ENCODE results near the gene DCK. TPM values are rescaled to one million over a fixed set of nuclear protein-coding genes. Genes with fewer than 3 reads are reported as not detected.
"Not testable (repeated sequence)": the region's sequence is repeated elsewhere in the genome, so short reads cannot be mapped to it uniquely, and the experiment has no call there.

DCK gene
- total RNA-seq, 1 donor from 2014 or later = 57.1 TPM

- Histone ChIP-seq H3K4me1 (peaks cover 4% of the 10 kb centered on the region), H3K4me3 (no peak overlapping the region), H3K4me2 (no peak overlapping the region), H4K20me1 (ENCODE audit: low read depth) (no peaks in the 10 kb centered on the region), H2AFZ (replicated peaks) (no peak overlapping the region), H3K36me3 (peaks cover 22% of the 10 kb centered on the region), H3F3A (ENCODE audit: low read depth) (no peaks in the 10 kb centered on the region), H3K79me2 (ENCODE audit: low read depth) (no peaks in the 10 kb centered on the region), H3K27me3 (no peaks in the 10 kb centered on the region), H3K9ac (no peak overlapping the region), H3K27ac (no peak overlapping the region), H3K9me3 (ENCODE audit: low read depth) (no peaks in the 10 kb centered on the region)
- no peak overlapping the region for H3K27ac Mint-ChIP-seq
- H3K9me3 Mint-ChIP-seq = no peaks in the 10 kb centered on the region
- peaks cover 33% of the 10 kb centered on the region for H3K36me3 Mint-ChIP-seq
- H3K4me3 Mint-ChIP-seq = no peak overlapping the region
- H3K27me3 Mint-ChIP-seq (ENCODE audit: insufficient read depth, low read depth) = peaks cover 5% of the 10 kb centered on the region
- DNase-seq (ENCODE audit: low spot score) = no peak
- no peak for TF ChIP-seq CTCF (IDR thresholded peaks at IDR 0.05)
- peaks cover 2% of the 10 kb centered on the region for H3K4me1 Mint-ChIP-seq
Observed at GRCh38 chr4:71027611-71028010, 34.2 kb downstream of the DCK start.

GRCh38 chr4:71029504-71029903 is 36.1 kb downstream of the DCK start:
- Mint-ChIP-seq H3K27me3 (ENCODE audit: insufficient read depth, low read depth) (peaks cover 5% of the 10 kb centered on the region), H3K4me1 (peaks cover 2% of the 10 kb centered on the region), H3K36me3 (peaks cover 23% of the 10 kb centered on the region), H3K9me3 (no peaks in the 10 kb centered on the region), H3K27ac (no peak overlapping the region), H3K4me3 (no peak overlapping the region)
- TF ChIP-seq EZH2 (IDR thresholded peaks at IDR 0.05) (no peak), CTCF (IDR thresholded peaks at IDR 0.05) (no peak), EZH2phosphoT487 (IDR thresholded peaks at IDR 0.05) (no peak)
- H4K20me1 ChIP-seq (ENCODE audit: low read depth) = no peaks in the 10 kb centered on the region
- no peaks in the 10 kb centered on the region for H3K9me3 ChIP-seq (ENCODE audit: low read depth)
- no peaks in the 10 kb centered on the region for H3K27me3 ChIP-seq
- no peak overlapping the region for H3K4me3 ChIP-seq
- no peaks in the 10 kb centered on the region for H3K79me2 ChIP-seq (ENCODE audit: low read depth)
- peaks cover 22% of the 10 kb centered on the region for H3K36me3 ChIP-seq
- no peak overlapping the region for H3K27ac ChIP-seq
- peak; percentile 3 for DNase-seq (ENCODE audit: low spot score)
- peaks cover 4% of the 10 kb centered on the region for H3K4me1 ChIP-seq
- H3K4me2 ChIP-seq = no peak overlapping the region
- no peak overlapping the region for H3K9ac ChIP-seq
- H3F3A ChIP-seq (ENCODE audit: low read depth) = no peaks in the 10 kb centered on the region
- no peak overlapping the region for H2AFZ ChIP-seq (replicated peaks)

GRCh38 chr4:71032106-71032505 is 38.7 kb downstream of the DCK start:
- not testable (repeated sequence) for H2AFZ ChIP-seq (replicated peaks); H3K9ac ChIP-seq

GRCh38 chr4:71045256-71045655 is 51.8 kb downstream of the DCK start:
- Histone ChIP-seq H3K9me3 (ENCODE audit: low read depth) (no peaks in the 10 kb centered on the region), H3K27ac (no peak overlapping the region), H2AFZ (replicated peaks) (no peak overlapping the region), H3F3A (ENCODE audit: low read depth) (no peaks in the 10 kb centered on the region), H3K4me1 (no peaks in the 10 kb centered on the region), H3K27me3 (no peaks in the 10 kb centered on the region), H4K20me1 (ENCODE audit: low read depth) (no peaks in the 10 kb centered on the region), H3K9ac (no peak overlapping the region), H3K4me3 (no peak overlapping the region), H3K79me2 (ENCODE audit: low read depth) (no peaks in the 10 kb centered on the region), H3K36me3 (no peaks in the 10 kb centered on the region), H3K4me2 (no peak overlapping the region)
- DNase-seq (ENCODE audit: low spot score) = no peak
- H3K27ac Mint-ChIP-seq = no peak overlapping the region
- no peaks in the 10 kb centered on the region for H3K27me3 Mint-ChIP-seq (ENCODE audit: insufficient read depth, low read depth)
- peaks cover 12% of the 10 kb centered on the region for H3K36me3 Mint-ChIP-seq
- no peak overlapping the region for H3K4me3 Mint-ChIP-seq
- TF ChIP-seq EZH2 (IDR thresholded peaks at IDR 0.05) = no peak
- no peak for TF ChIP-seq EZH2phosphoT487 (IDR thresholded peaks at IDR 0.05)
- TF ChIP-seq CTCF (IDR thresholded peaks at IDR 0.05) = no peak
- H3K4me1 Mint-ChIP-seq = no peaks in the 10 kb centered on the region
- peaks cover 6% of the 10 kb centered on the region for H3K9me3 Mint-ChIP-seq

More at GRCh38 chr4:71032106-71032505, 38.7 kb downstream of the DCK start:
- DNase-seq (ENCODE audit: low spot score); H3K4me3 ChIP-seq; H4K20me1 ChIP-seq (ENCODE audit: low read depth); H3K27ac ChIP-seq; H3F3A ChIP-seq (ENCODE audit: low read depth); H3K79me2 ChIP-seq (ENCODE audit: low read depth); H3K4me1 ChIP-seq; H3K27me3 Mint-ChIP-seq (ENCODE audit: insufficient read depth, low read depth); H3K27ac Mint-ChIP-seq; H3K27me3 ChIP-seq; H3K9me3 Mint-ChIP-seq; H3K4me1 Mint-ChIP-seq; H3K4me3 Mint-ChIP-seq; H3K4me2 ChIP-seq; H3K9me3 ChIP-seq (ENCODE audit: low read depth): not testable (repeated sequence)
- peaks cover 15% of the 10 kb centered on the region for H3K36me3 ChIP-seq
- peaks cover 11% of the 10 kb centered on the region for H3K36me3 Mint-ChIP-seq
